ENCODE data around the gene RAP1A. TPM values are rescaled to one million over a fixed set of nuclear protein-coding genes. Genes with fewer than 3 reads are reported as not detected.

RAP1A gene
- total RNA-seq, 4 donors from 2014 or later: 61.4 to 167 (median 95.0) TPM

- TF ChIP-seq CTCF (IDR thresholded peaks at IDR 0.05; ENCODE audit: low read depth): no peak
Observed at GRCh38 chr1:111723871-111724270, 104.3 kb downstream of the RAP1A start.

- no peak for TF ChIP-seq CTCF (IDR thresholded peaks at IDR 0.05; ENCODE audit: low read depth)
Observed at GRCh38 chr1:111725192-111725591, 105.6 kb downstream of the RAP1A start.

GRCh38 chr1:111727056-111727455 lies 107.5 kb downstream of the RAP1A start:
- no peak for TF ChIP-seq CTCF (IDR thresholded peaks at IDR 0.05; ENCODE audit: low read depth)

- TF ChIP-seq CTCF (IDR thresholded peaks at IDR 0.05; ENCODE audit: low read depth): no peak
Observed at GRCh38 chr1:111729271-111729921, 109.8 kb downstream of the RAP1A start.

- TF ChIP-seq CTCF (IDR thresholded peaks at IDR 0.05; ENCODE audit: low read depth): no peak
Observed at GRCh38 chr1:111729946-111730681, 110.5 kb downstream of the RAP1A start.

- no peak for TF ChIP-seq CTCF (IDR thresholded peaks at IDR 0.05; ENCODE audit: low read depth)
Observed at GRCh38 chr1:111730706-111731105, 111.1 kb downstream of the RAP1A start.

- TF ChIP-seq CTCF (IDR thresholded peaks at IDR 0.05; ENCODE audit: low read depth): no peak
Observed at GRCh38 chr1:111731956-111732355, 112.4 kb downstream of the RAP1A start.
